ENCODE data around the gene PCDH9.
A peak's percentile ranks its signal among the peaks of the same experiment; 100 is the strongest.

The PCDH9 gene

DNA sequence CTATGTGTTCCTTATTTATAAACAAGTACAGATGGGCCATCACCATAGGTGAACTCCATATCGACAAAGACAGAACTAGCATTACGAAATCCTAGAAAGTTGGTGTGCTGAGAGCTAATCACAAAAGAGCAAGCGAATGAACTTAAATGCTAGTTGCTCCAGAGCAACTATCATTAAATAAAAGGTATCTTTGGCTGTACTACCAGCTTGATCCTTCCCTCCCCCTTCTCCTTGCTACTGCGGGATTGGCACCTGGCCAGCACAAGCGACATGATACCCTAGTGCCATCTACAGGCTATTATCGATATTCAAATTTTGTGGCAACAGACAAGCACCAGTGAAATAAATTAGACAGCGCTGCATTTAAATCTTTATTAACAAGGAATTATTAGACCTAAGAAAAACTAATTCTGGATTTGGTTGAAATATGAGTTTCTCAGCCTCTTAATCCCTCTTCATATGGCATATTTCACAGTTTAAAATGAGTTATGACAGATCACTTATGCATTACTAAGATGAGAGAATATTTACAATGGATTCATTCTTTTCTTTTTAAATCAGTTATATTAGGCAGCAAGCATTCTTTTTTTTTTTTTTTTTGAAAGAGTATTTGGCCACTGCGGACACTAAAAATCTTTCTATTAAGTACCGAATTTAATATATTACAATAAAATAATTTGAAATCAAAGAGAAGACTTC is 5.8 kb downstream of the PCDH9 start:
- DNase-seq, result peak; percentile 32

DNA sequence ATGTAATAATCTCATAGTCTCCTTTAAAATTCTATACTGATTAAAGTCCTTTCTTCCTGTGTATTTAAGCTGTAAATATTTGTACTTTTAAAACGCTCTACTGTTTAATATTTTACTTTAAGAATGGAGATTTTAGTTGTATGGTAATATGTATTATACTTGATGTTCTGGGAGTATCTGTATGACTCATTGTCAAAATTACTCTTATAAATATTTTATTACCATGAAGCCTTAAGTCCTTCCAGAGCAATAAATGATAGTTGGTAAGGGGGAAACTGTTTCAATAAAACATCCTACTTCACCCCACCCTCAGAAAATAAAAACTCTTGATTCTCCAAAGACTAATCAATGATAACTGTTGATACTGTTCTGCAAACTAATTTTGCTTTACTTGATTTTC is 6.4 kb downstream of the PCDH9 start:
- DNase-seq, result no peak

DNA sequence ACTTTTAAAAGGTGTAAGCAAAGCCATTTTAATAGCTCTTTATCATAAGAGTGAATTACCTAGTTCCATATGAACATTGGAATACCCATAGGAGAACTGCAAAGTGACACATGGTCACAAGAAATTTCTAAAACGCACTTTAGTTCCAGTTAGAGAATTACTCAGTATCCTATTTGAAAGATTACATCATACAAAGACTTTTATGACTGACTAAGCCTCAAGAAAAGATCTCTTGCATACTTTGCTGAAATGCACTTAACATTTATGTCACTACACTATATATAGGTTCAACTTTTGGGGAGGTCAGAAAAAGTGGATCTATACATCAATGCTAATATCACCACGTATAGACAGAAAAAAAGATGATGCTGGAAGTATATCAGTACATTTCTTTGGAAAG is 7.1 kb downstream of the PCDH9 start:
- DNase-seq, result no peak

DNA sequence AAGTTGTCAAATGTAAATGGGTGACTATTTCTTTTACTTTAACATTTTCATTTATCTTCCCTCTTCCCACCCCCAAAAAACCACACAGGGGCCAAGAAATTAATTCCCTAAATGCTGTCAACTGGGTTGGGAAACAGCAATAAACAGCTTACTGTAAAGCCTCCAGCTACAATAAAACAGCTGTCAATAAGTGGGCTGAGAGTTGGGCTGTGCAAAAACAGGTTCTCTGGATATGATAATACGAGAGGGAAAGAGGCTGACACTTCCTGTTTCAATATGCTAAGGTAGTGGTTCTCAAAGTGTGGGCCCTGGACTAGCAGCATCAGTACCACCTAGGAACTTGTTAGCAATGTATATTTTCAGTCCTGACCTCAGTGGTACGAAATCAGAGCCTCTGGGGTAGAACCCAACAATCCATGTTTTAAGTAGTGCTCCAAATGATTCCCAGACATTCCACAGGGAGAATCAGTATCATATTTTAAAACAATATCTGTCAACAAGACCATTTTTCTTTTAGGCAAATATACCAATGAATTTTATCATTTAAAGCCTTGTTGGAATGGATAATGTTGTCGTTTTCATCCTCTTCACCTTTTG is 8.4 kb downstream of the PCDH9 start:
- DNase-seq, result no peak

DNA sequence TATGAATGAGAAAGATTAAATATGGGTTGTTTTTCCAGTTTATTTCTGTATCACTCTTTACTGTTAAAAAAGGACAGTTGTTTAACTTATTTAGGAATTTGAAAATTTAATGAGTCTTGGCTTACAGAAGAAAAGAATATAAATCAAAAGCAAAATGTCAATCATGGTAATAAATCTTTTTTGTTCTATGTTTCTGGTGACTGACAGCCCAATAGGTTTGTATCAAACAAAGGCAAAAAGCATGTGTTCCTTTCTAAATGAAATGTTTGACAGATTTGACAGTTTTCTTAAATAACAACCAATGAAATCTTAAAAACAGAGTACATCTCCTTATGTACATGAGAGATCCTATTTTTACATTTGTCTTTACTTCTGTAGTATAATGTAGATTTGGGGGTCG is 11.0 kb downstream of the PCDH9 start:
- no peak for DNase-seq

DNA sequence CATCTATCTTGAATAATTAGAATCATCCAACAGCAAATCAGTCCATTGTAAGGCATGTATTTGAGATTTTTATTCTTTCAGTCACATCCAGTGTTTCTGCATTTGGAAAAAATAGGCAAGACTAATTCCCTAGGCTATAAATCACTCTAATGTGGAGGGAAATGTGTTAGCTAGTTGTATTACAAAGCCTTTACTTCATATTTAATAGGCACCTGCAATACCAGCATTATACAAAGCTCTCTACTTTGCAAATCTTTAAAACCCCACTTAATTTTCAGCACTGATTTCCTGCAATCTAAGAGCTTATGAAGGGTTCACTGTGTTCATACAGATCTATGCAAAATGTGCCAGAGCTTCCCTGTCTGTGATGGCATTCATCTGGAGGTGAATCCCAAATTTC is 12.3 kb downstream of the PCDH9 start:
- no peak for DNase-seq

DNA sequence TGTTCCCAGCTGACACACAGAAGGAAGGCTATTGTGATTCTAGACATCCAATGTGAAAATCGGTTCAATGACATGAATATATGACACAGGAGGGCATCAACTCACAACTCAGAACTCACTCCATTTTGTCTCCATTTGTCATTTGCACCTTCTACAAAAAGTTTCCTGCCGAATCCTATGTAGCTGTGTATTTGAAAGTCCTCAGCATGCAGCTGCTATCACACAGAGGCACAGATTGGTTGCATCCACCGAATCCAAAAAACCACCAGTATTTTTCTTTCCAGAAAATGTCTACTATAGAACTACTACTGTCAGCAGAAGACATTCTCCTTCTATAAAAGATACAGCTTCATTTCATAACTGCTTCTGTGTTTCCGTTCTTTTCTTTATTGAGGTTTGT is 13.3 kb downstream of the PCDH9 start:
- DNase-seq, result no peak

DNA sequence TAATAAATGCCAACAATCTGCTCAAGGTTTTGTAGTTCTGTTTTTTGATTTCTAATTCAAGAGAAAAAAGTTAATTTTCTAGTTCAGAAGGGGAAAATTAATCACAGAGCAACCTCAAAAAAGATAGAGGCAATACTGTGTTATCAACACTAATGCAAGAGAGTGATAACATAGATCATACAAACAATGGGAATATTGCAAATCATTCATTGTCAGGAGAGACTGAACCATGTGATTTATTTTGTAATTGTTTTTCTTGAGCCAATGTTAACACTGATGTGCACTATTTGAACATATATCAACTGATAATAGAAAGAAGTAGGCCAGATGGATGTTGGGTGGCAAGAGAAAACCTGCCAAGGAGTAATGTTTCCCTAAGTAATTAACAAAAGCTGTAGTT is 19.9 kb downstream of the PCDH9 start:
- DNase-seq, result no peak

DNA sequence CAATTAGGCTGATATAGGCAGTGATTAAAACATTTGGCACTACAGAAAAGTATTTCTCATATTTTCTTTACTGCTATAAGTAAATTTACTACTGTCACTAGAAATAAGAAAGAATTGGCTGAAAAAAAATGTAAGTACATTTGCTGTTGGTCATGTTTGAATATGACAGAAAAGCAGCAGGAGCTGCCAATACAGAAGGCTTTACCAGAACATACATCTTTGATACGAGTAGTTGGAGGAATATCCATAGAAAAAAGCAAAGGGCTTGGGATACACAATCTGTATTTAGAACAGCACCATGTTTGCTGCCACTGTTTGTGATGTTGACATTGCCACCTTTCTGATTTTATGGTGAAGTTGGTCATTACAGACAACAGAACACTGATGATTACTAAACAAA is 21.6 kb downstream of the PCDH9 start:
- DNase-seq, result no peak

DNA sequence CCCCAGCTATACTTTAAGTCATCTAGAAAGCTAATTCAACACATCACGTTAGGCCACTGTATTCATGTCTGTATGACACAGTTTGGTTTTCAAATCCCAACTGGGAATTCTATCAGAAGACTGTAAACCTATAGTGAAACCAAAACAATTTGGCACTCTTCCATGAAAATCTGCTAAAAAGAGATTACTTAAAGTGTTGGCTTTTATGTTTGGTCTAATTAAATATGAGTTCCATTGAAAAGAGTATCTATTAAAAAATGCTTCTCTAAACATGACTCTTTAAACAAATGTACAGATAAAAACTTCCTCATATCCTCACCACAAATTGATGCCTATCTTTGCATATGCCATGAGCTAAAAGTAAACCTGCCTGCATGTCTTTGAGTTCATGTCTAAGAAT is 25.4 kb downstream of the PCDH9 start:
- no peak for DNase-seq

DNA sequence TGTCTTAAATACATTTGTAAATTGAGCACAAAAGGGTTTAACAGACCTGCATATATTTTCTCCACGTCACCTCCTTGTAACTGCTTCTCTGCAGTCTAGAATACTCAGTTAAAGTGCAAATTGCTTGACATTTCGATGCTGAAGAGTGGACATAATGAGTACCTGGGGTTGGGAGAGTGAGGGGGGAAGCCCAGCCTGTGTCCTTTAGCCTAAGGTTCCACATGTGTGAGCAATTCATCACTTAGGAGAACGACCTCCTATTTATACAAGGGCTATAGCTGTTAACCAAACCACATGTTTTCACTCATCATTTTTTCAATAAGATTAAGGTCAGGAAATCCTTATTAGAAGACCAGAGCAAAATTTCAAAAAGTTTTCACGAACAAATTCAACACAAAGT is 29.5 kb downstream of the PCDH9 start:
- DNase-seq, result no peak

DNA sequence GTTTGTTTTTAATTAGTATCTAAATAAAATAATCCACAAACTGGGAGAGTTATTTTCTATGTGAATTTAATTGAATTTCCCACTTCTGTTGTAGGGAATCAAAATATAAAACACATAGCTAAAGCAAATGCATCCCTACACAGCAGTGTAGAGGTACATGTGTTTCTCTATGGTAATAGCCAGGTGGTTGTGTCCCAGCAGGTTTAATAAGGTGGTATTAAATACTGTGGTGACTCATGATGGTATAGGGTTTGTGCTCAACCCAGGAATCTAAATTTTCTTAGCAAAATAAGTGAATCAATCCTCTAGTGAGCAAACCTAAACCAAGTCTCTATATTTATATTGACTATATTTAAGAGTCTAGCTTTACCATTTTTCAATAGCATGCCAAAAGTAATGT is 30.0 kb downstream of the PCDH9 start:
- no peak for DNase-seq

DNA sequence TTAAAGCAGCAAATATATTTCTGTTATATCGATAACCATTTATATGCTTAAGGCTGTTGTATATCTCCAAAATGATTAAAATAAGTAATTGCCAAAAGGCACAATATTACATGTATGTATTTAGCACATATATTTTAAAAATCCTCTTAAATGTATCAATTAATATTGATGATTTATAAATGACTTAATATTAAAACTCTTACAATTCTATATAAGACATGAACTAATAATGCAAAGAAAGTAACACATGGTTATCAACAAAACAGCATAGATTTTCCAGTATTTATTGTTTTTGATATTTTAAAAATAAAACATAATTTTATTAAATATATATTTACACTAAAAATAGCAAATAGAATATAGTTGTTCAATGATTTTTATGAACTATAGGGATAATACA is 32.4 kb downstream of the PCDH9 start:
- no peak for DNase-seq

DNA sequence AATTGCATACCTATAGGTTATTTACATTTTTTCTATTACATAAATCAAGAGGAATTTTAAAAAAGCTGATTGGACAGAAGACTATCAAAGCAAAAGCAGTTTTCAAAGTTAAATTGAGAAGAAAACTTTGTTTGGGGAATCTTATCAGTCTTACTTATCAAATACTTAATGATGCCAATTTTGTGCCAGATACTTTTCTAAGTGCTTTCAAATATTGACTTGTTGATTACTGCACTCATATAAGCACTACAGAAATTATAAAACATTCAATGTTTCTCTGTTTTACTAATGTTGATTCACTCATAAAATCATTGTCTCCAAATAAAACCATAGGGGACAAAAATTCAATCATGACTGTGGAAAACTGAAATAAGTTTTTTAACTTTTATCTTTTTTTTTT is 36.2 kb downstream of the PCDH9 start:
- no peak for DNase-seq

DNA sequence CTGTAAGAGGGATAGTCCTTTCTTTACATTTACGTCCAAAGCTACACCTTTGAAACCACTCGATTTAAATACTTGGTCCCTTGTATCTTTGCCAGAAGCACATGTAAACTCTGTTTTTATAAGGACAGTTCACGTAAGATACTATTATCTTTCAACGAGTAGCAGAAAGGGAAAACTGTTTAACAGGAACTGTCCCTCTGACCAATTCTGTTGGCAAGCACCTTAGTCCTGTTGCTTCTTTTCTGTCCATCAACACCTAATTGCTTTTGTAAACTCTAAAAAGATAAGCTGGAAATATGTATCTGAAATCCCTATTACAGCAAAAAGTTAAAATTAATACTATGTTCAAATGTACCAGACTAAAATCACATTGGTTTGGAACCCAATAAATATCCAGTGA is 37.4 kb downstream of the PCDH9 start:
- DNase-seq, result no peak

DNA sequence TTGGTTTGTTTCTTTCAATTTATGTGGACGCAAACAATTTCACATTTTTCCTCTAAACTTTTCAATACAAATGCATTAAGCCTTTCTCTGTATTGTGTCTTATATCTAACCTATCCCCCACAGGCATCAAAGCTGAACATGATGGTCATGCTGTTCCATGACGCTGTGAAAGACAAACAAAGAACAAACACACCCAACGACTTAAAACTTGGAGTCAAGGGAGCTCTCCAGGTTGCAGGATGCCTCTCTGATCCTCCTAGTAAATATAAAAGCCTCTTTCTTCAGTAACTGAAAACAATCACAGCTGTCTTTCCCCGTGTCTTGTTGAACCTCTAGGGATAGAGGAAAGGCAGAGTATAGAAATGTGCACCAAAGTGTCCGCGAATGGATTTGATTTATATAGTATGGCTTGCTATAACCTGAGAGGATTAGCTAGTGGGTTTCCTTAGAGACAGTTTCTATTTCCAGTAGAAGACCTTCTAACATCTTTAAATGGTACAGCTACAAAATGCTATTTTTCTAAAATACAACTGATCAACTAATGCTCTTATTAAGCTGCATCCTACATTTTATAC is 43.1 kb downstream of the PCDH9 start:
- DNase-seq, result no peak

DNA sequence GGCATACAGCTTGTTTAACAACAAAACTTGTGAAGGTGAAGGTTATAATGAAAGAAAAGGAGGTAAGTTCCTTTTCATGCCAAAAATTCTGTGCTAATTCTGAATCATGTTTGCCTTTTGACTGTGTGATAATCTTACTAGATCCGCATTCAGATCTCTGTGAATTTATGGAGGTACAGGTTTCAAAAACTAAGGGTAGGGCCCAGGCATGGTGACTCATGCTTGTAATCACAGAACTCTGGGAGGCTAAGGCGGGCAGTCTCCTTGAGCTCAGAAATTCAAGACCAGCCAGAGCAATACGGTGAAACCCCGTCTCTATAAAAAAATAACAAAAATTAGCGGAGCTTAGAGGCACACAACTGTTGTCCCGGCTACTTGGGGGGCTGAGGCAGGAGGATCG is 45.9 kb downstream of the PCDH9 start:
- no peak for DNase-seq

DNA sequence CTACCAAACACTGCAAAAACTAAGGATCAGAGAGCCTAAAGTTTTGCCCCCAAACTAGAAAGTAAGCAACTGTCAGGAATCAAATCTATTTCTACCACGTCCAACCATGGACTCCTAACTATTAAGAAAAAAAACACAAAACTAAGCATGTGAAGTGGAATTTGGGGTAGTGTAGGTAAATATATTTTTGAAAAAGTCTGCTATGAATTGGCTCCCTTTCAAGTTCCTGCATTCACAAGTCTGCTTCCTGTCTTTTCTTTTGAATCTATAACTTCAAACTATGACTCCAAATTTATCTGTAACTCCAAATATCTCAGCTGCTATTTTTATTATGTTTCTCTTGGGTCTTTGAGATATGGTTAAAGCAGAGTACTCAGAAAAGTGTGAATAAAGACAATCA is 47.0 kb downstream of the PCDH9 start:
- DNase-seq, result no peak

DNA sequence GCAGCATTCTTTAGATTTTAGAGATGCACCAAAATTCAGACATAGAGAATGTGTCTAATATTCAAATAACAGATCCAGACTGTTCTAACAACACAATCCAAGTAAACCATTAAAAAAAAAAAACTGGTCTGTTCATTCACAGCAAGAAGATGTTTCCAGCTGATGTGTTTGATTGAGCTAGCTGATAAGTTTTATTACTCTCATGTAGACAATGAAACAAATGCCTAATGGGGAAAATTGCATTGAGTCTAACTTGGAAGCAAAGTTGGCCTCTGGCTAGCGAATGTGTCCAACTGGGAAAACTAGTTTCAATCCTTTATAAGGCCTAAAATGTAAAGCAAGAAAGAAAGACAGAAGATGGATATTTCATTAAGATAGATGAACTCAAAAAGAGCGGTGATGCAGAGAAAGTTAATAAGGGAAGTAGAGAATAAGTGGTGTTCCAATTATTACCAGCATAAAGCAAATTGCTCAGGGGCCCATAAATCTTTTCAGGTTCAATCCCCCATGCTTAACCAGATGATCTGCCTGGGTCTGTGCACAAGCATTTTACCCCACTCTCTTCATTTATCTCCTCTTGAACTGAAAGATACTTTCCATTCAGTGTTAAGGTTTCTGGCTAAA is 54.2 kb downstream of the PCDH9 start:
- no peak for DNase-seq

DNA sequence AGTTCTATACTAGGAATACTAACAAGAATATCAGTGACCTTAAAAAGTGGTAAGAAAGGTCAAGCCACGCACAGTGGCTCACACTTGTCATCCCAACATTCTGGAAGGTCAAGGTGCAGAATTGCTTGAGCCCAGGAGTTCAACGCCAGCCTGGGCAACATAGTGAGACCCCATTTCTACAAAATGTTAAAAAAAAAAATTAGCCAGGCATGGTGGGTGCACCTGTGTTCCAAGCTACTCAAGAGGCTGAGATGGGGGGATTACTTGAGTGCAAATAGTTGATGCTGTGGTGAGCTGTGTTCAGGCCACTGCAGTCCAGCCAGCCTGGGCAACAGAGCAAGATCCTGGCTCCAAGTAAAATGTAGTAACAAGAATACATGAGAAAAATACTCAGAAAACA is 61.8 kb downstream of the PCDH9 start:
- no peak for DNase-seq

DNA sequence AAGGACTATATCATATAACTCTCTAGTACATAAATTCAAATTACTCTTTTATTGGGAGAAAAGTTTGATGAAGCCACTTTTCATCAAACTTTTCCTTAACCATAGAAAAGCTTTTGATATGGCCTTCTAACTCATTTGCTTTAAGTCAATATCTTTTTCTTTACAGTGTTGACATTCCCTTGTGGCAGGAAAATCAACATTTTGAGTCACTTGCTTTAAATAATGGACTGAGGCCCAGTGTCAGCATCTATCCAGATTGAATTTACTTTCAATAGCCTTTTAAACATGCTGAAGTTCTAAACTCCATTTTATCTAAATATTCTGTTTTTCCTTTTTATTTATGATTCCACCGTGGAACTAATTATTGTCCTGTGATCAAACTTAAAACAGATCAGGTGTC is 62.7 kb downstream of the PCDH9 start:
- DNase-seq, result no peak

DNA sequence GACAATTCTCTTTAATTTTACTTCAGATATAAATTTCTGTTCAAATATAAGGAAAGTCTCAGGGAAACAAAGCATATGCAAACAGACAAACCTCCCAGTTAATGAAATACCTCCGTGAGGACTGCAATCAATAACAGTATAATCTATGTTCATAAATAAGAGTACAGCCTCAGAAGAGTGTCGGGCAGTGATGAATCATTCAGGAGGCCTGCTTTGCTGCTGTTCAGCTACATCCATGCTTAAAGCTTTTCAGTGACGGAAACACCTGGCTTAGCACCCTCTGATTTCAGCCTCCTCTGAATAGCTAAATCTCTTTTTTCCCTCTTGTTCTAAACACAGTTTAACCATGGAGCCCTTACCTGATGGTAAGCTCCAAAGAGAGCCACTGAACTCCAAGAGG is 69.0 kb downstream of the PCDH9 start:
- DNase-seq, result no peak

DNA sequence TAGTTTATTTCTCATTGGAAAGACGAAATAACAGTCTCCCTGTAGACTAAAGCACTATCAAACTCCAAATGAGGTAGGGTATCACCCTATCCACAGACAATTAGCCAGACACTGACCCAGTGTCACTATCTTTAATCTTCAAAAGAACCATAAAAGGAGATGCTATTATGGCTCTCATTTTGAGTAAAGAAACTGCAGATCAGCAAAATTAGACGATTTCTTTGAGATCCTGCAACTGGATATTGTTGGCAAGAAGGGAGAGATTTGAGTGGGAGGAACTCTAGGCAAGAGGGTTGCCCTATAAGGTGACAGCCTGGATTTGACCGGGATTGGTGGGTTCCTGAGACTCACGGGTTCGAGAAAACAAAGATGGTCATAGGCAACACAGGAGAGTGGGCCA is 71.2 kb downstream of the PCDH9 start:
- no peak for DNase-seq

DNA sequence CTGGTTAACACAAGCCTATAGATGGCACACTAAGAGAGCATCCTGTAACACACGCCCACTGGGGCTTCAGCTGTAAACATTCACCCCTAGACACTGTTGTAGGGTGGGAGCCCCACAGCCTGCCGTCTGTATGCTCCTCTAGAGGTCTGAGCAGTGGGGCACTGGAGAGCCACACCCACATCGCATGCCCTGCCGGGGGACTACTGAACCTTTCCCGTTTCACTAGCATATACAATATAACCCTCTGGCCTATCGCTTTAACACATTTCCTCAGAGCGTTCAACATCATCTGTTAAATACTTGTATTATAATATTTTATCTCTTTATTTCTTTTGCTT is 73.4 kb downstream of the PCDH9 start:
- DNase-seq, result no peak

All from NCI-H510A (cell line).